Pancreas (tissue), 10 donors: Measurements from ENCODE around the gene GLG1. TPM values are rescaled to one million over a fixed set of nuclear protein-coding genes. Genes with fewer than 3 reads are reported as not detected.
"Not testable (repeated sequence)": the region's sequence is repeated elsewhere in the genome, so short reads cannot be mapped to it uniquely, and the experiment has no call there.

ENCODE experiments used
- ATAC-seq, 4 donors: fragments of 200-7000 bp; cut with Tn5 transposase; one replicate each; pipeline versions ENCODE4 v1.8.0 to v1.9.1; 2020; ENCODE audit warnings: mild to moderate bottlenecking in 4 of 4, moderate library complexity in 4 of 4
- DNase-seq, 6 donors: peaks; one replicate each; pipeline ENCODE4 v3.0.0-alpha.2; 2020
- FAIRE-seq: peaks from 2 replicates; lab custom pipeline; 2012; peaks lifted over from hg19 to GRCh38; lab: Jason Lieb, UNC
- H3K27ac ChIP-seq, 4 donors: fragments of 200-600 bp; sonication (generic); 1 replicate in 3 of 4; 2 replicates in 1 of 4; pipeline versions ENCODE4 v1.5.0 to v1.8.0; 2020
- H3K27me3 ChIP-seq, 4 donors: fragments of 200-600 bp; one replicate each; pipeline ENCODE4 v1.8.0; 2021
- H3K36me3 ChIP-seq, 3 donors: fragments of 200-600 bp; sonication (generic) in 1 of 3; one replicate each; pipeline versions ENCODE4 v1.5.0 to v1.8.0; 2020 to 2021
- H3K4me1 ChIP-seq, 3 donors: fragments of 200-600 bp; one replicate each; pipeline ENCODE4 v1.8.0; 2021
- H3K4me3 ChIP-seq, 4 donors: fragments of 200-600 bp; sonication (generic) in 2 of 4; one replicate each; pipeline versions ENCODE4 v1.5.0 to v1.8.0; 2020 to 2021
- H3K9me3 ChIP-seq, 4 donors: fragments of 200-600 bp; one replicate each; pipeline ENCODE4 v1.8.0; 2021
- CTCF ChIP-seq, 4 donors: fragments of 200-600 bp; sonication (generic) in 3 of 4; IDR thresholded peaks; one replicate each; pipeline versions ENCODE4 v1.5.0 to v1.8.0; 2021; ENCODE audit warnings: antibody characterized with exemption in 4 of 4
- WGBS, 2 donors: extraction: QIAGEN DNeasy Blood & Tissue Kit; methylation state at CpG; one replicate each; pipeline ENCODE4 v1.1.7; 2013; 5-methylcytosine and 5-hydroxymethylcytosine counted together
- intact Hi-C, 3 donors: fragments of 100-400 bp; cut with DNase I; formaldehyde crosslinking; loops; one replicate each; pipeline versions ENCODE4 v1.11.1 to v1.14.2; 2022
- polyA plus RNA-seq, 2 donors: library from polyadenylated mRNA; stranded (reverse); fragments of 200-250 nt; gene quantifications; one replicate each; pipeline ENCODE4 v1.2.3, GENCODE V29; 2013
- total RNA-seq, 6 donors: library from RNA; stranded (reverse); fragmentation: NEBNext Ultra II Directional in 4 of 6; extraction: Animal tissue kit (Norgen Biotek cat#: 25700) in 4 of 6; gene quantifications; one replicate each; pipeline versions ENCODE4 v1.2.1 to v1.2.4, GENCODE V29; 2021 to 2023
- donor health status: healthy with polysubstance abuse.
- donor health status: DM: no; HTN: no; CAD: no; lungs with moderate emphysema.
- donor health status: DM: no; HTN: no; CAD: no.
- donor health status: control.
- donor health status: control.
- donor health status: Bipolar disorder and iron deficiency.
- donor health status: DM: yes; HTN: yes; CAD: no.
- donor health status: DM: no; HTN: no; CAD: no.
- donor health status: DM: no; HTN: no; CAD: no.
- donor health status: DM: yes; HTN: yes; CAD: no.

The GLG1 gene
- total and polyA plus RNA-seq, 8 donors, result 30.6 to 93.2 (median 72.0) TPM

GRCh38 chr16:74448990-74449389, 157.9 kb downstream of the GLG1 start:
- no peak for TF ChIP-seq CTCF (IDR thresholded peaks at IDR 0.05)
- Histone ChIP-seq H3K4me1 (no peaks in the 10 kb centered on the region), H3K27ac (no peak overlapping the region), H3K27me3 (no peaks in the 10 kb centered on the region), H3K9me3 (no peaks in the 10 kb centered on the region), H3K4me3 (no peak overlapping the region), H3K36me3 (peaks cover 0 to 31% (median 21%) of the 10 kb centered on the region in 3 donors)
- FAIRE-seq, result no peak
- 82 to 85% methylated on average over 8 of the region's 8 CpGs for WGBS, 2 donors
- DNase-seq, result peak in 1 of 6 donors; percentile 37
- intact Hi-C loops, result no loop called here
- ATAC-seq, result peak in 3 of 4 donors; percentile 71 to 83 (median 82)

GRCh38 chr16:74447578-74447977, 159.3 kb downstream of the GLG1 start:
- DNase-seq (peak in 1 of 6 donors; percentile 31), ATAC-seq (no peak), FAIRE-seq (no peak)
- 93 to 94% methylated on average over 5 of the region's 5 CpGs for WGBS, 2 donors
- TF ChIP-seq CTCF (IDR thresholded peaks at IDR 0.05), result no peak
- H3K36me3 ChIP-seq, result peaks cover 0 to 20% (median 14%) of the 10 kb centered on the region in 3 donors
- no peaks in the 10 kb centered on the region for H3K27me3 ChIP-seq
- H3K4me1 ChIP-seq, result no peaks in the 10 kb centered on the region
- no peak overlapping the region for H3K27ac ChIP-seq
- H3K4me3 ChIP-seq, result no peak overlapping the region
- no peaks in the 10 kb centered on the region for H3K9me3 ChIP-seq
- intact Hi-C loops, result no loop called here

DNA sequence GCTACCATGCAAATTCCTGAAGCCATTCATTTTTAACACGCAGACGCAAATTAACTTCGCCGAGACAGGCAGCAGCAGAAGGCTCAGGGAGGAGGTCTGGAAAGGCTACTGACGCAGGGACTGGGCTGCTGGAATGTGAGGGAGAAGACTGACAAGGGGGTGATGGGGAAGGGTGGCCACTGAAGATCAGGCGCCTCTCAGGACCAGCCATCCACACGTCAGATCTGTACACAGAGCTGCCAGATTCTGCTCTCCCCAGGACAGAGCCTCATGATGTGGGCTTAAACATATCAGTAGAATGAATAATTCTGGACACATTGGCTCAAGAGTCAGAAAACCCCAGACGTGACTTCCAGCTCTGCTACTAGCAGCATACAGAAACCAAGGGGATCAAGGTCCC, 160.0 kb downstream of the GLG1 start:
- DNase-seq (no peak), ATAC-seq (no peak), FAIRE-seq (no peak)
- WGBS, 2 donors, result 94% methylated on average over 8 of the region's 8 CpGs
- intact Hi-C loops, result no loop called here
- Histone ChIP-seq H3K27me3 (no peaks in the 10 kb centered on the region), H3K4me1 (no peaks in the 10 kb centered on the region), H3K27ac (no peak overlapping the region), H3K4me3 (no peak overlapping the region), H3K36me3 (peaks cover 0 to 13% (median 7%) of the 10 kb centered on the region in 3 donors), H3K9me3 (no peaks in the 10 kb centered on the region)
- TF ChIP-seq CTCF (IDR thresholded peaks at IDR 0.05), result no peak

DNA sequence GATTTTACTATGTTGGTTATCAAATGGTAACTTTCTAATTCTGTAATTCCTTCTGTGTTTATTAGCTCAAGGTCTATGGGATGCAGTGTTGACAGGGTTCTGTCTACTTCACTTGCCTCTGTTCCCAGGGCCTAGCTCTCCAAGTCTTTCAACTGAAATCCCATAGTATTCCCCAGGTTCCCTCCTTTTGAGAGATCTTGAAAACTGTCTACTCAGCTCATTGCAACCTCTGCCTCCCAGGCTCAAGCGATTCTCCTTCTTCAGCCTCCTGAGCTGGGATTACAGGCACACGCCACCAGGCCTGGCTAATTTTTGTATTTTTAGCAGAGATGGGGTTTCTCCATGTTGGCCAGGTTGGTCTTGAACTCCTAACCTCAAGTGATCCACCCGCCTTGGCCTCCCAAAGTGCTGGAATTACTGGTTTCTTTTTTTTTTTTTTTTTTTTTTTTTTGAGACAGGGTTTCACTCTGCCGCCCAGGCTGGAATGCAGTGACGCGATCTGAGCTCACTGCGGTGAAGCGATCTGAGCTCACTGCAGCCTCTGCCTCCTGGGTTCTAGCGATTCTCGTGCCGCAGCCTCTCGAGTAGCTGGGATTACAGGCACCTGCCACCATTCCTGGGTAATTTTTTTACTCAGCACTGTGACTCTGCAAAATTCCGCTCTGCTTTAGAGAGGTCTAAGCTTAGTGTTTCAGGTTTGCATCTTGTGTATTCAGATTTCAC, 163.1 kb downstream of the GLG1 start:
- H3K9me3 ChIP-seq, H3K27me3 ChIP-seq, ATAC-seq, H3K4me3 ChIP-seq, DNase-seq, FAIRE-seq, H3K27ac ChIP-seq, intact Hi-C loops, H3K36me3 ChIP-seq, H3K4me1 ChIP-seq: not testable (repeated sequence)
- WGBS, 2 donors, result 99 to 100% methylated on average over 13 of the region's 13 CpGs

GRCh38 chr16:74439685-74440084, 167.2 kb downstream of the GLG1 start:
- FAIRE-seq, result no peak
- no peak overlapping the region for H3K4me3 ChIP-seq
- no peaks in the 10 kb centered on the region for H3K36me3 ChIP-seq
- ATAC-seq, result no peak
- no peaks in the 10 kb centered on the region for H3K27me3 ChIP-seq
- H3K9me3 ChIP-seq, result no peaks in the 10 kb centered on the region
- H3K27ac ChIP-seq, result no peak overlapping the region
- TF ChIP-seq CTCF (IDR thresholded peaks at IDR 0.05), result no peak
- WGBS, 2 donors, result 86 to 97% methylated on average over 7 of the region's 7 CpGs
- intact Hi-C loops, result no loop called here
- H3K4me1 ChIP-seq, result no peaks in the 10 kb centered on the region
- DNase-seq, result no peak
